C4-2B (cell line): ENCODE data around the gene DEK.

Experiments
- CTCF ChIP-seq: fragments of 450-650 bp; conservative IDR thresholded peaks from 2 replicates; pipeline ENCODE4 v1.5.1; 2017; ENCODE audit warnings: mild to moderate bottlenecking
- ZFX ChIP-seq: fragments of 450-650 bp; IDR thresholded peaks from 2 replicates; pipeline ENCODE4 v1.6.1; 2017

- TF ChIP-seq CTCF, result no peak
- no peak for TF ChIP-seq ZFX
Observed at GRCh38 chr6:18247002-18247401, 17.3 kb downstream of the DEK start.
